Kasumi-1 (cell line): ENCODE data around the gene INAFM2.

Source experiments
- DNase-seq, 2 experiments: peaks; one replicate each; lab custom pipeline; 2025; lab: John Stamatoyannopoulos, UW

Gene INAFM2

GRCh38 chr15:40287968-40288367 lies 35.5 kb upstream of the INAFM2 start:
- no peak for DNase-seq

GRCh38 chr15:40289140-40289775 lies 34.2 kb upstream of the INAFM2 start:
- DNase-seq: no peak

GRCh38 chr15:40290545-40290917 lies 33.0 kb upstream of the INAFM2 start:
- no peak for DNase-seq

- no peak for DNase-seq
These were observed 32.4 kb upstream of the INAFM2 start for GRCh38 chr15:40290918-40291574.

- no peak for DNase-seq
These were observed 31.2 kb upstream of the INAFM2 start for GRCh38 chr15:40292246-40292645.

GRCh38 chr15:40293006-40293405 lies 30.5 kb upstream of the INAFM2 start:
- no peak for DNase-seq

GRCh38 chr15:40293905-40294895 lies 29.3 kb upstream of the INAFM2 start:
- DNase-seq: no peak

GRCh38 chr15:40295297-40295696 lies 28.2 kb upstream of the INAFM2 start:
- DNase-seq: no peak

GRCh38 chr15:40295877-40296560 lies 27.5 kb upstream of the INAFM2 start:
- DNase-seq: no peak

GRCh38 chr15:40296561-40297230 lies 26.8 kb upstream of the INAFM2 start:
- no peak for DNase-seq

- DNase-seq: no peak
These were observed 26.1 kb upstream of the INAFM2 start for GRCh38 chr15:40297356-40297755.

- DNase-seq: no peak
These were observed 25.1 kb upstream of the INAFM2 start for GRCh38 chr15:40298216-40298935.

GRCh38 chr15:40300367-40300766 lies 23.1 kb upstream of the INAFM2 start:
- DNase-seq: no peak

- DNase-seq: no peak
These were observed 22.7 kb upstream of the INAFM2 start for GRCh38 chr15:40300771-40301170.

- peak in 1 of 2 experiments; percentile 19 for DNase-seq
These were observed 21.9 kb upstream of the INAFM2 start for GRCh38 chr15:40301467-40302179.

- DNase-seq: no peak
These were observed 21.1 kb upstream of the INAFM2 start for GRCh38 chr15:40302288-40302886.

GRCh38 chr15:40302981-40303380 lies 20.5 kb upstream of the INAFM2 start:
- no peak for DNase-seq

- no peak for DNase-seq
These were observed 19.9 kb upstream of the INAFM2 start for GRCh38 chr15:40303576-40303975.

- no peak for DNase-seq
These were observed 18.2 kb upstream of the INAFM2 start for GRCh38 chr15:40305281-40305680.

- no peak for DNase-seq
These were observed 17.1 kb upstream of the INAFM2 start for GRCh38 chr15:40306371-40306770.
